K562 (cell line): ENCODE results near the gene FBXO4. TPM values are rescaled to one million over a fixed set of nuclear protein-coding genes. Genes with fewer than 3 reads are reported as not detected.
A peak's percentile ranks its signal among the peaks of the same experiment; 100 is the strongest.

ENCODE experiments used
- ATAC-seq: fragments of 200-7000 bp; cut with Tn5 transposase; 3 replicates; pipeline ENCODE4 v1.9.1; 2020; ENCODE audit warnings: moderate library complexity
- BruUV-seq: library from RNA; stranded (reverse); fragments of 400-500 nt; replicated peaks from 2 replicates; lab custom pipeline; 2021; lab: Mats Ljungman, UMichigan
- CTCF ChIA-PET: fragments of 300-600 bp; formaldehyde crosslinking; extraction: SDS; loops from one replicate; lab custom pipeline; 2021; ENCODE audit warnings: low intra/inter-chr PET ratio; lab: Yijun Ruan, JAX
- POLR2A ChIA-PET: fragments of 300-600, 350-650 bp; sonication (Branson Sonifier 250); formaldehyde crosslinking; extraction: SDS; loops from one replicate; lab custom pipeline; 2021; ENCODE audit warnings: antibody characterized with exemption, inconsistent platforms; lab: Yijun Ruan, JAX
- DNase-seq, 4 experiments: peaks; one replicate each; pipeline versions ENCODE4 v3.0.0 to v3.0.0-alpha.2; 2011 to 2018; ENCODE audit warnings: low spot score in 3 of 4, mixed read lengths in 3 of 4; ENCODE audit errors: extremely low read depth in 1 of 4
- FAIRE-seq: peaks from 2 replicates; lab custom pipeline; 2011; peaks lifted over from hg19 to GRCh38; lab: Jason Lieb, UNC
- H2AFZ ChIP-seq: 2 replicates; pipeline ENCODE4 v1.6.0; 2011; ENCODE audit warnings: low read depth, low read length, control low read depth, inconsistent platforms
- H3K27ac ChIP-seq: fragments of 200-600 bp; 3 replicates; pipeline ENCODE4 v1.8.0; 2011; ENCODE audit warnings: low read depth, mild to moderate bottlenecking, control low read depth, inconsistent platforms, low read length, moderate library complexity, mixed read lengths; ENCODE audit errors: extremely low read depth
- H3K27me3 ChIP-seq, 2 experiments: fragments of 300-600 bp in 1 of 2; 2 replicates in 1 of 2; 3 replicates in 1 of 2; pipeline versions ENCODE4 v1.6.0 to v1.8.0; 2011; ENCODE audit warnings: inconsistent platforms in 2 of 2, low read length in 2 of 2, mild to moderate bottlenecking in 1 of 2, mixed read lengths in 1 of 2, moderate library complexity in 1 of 2; ENCODE audit not compliant: control insufficient read depth in 2 of 2, insufficient read depth in 2 of 2
- H3K36me3 ChIP-seq: fragments of 300-600 bp; 3 replicates; pipeline ENCODE4 v1.8.0; 2011; ENCODE audit warnings: mild to moderate bottlenecking, low read length, inconsistent platforms; ENCODE audit not compliant: control insufficient read depth, insufficient read depth
- H3K4me1 ChIP-seq, 2 experiments: fragments of 200-600 bp in 1 of 2; replicated peaks in 1 of 2; 2 replicates in 1 of 2; 3 replicates in 1 of 2; pipeline versions ENCODE4 v1.5.1 to v1.8.0; 2011; ENCODE audit warnings: inconsistent platforms in 2 of 2, low read length in 2 of 2, mild to moderate bottlenecking in 1 of 2, mixed read lengths in 1 of 2, moderate library complexity in 1 of 2; ENCODE audit not compliant: control insufficient read depth in 2 of 2, insufficient read depth in 2 of 2
- H3K4me2 ChIP-seq: 2 replicates; pipeline ENCODE4 v1.6.1; 2011; ENCODE audit warnings: low read length, control low read depth, inconsistent platforms, mixed read lengths; ENCODE audit not compliant: insufficient read depth
- H3K4me3 ChIP-seq: fragments of 200-600 bp; sonication (generic), shearing (Covaris generic); 2 replicates; pipeline ENCODE4 v1.5.1; 2016; ENCODE audit warnings: control low read depth, inconsistent platforms
- H3K79me2 ChIP-seq: fragments of 200-600 bp; 3 replicates; pipeline ENCODE4 v1.8.0; 2011; ENCODE audit warnings: low read length, inconsistent platforms; ENCODE audit not compliant: control insufficient read depth, insufficient read depth
- H3K9ac ChIP-seq, 2 experiments: 2 replicates each; pipeline versions ENCODE4 v1.6.0 to v1.6.1; 2011; ENCODE audit warnings: low read depth in 2 of 2, low read length in 2 of 2, control low read depth in 1 of 2, inconsistent platforms in 1 of 2, mild to moderate bottlenecking in 1 of 2, mixed read lengths in 1 of 2; ENCODE audit not compliant: insufficient read depth in 1 of 2
- H3K9me1 ChIP-seq: one replicate; pipeline ENCODE4 v1.6.0; 2011; ENCODE audit warnings: inconsistent platforms, mild to moderate bottlenecking, low read length, moderate library complexity; ENCODE audit not compliant: control insufficient read depth, insufficient read depth
- H3K9me3 ChIP-seq: replicated peaks from 2 replicates; pipeline ENCODE4 v1.5.1; 2011; ENCODE audit warnings: low read depth, low read length, inconsistent platforms; ENCODE audit not compliant: control insufficient read depth, insufficient read depth
- H4K20me1 ChIP-seq: replicated peaks from 2 replicates; pipeline ENCODE4 v1.6.1; 2011; ENCODE audit warnings: low read length, inconsistent platforms, mixed read lengths; ENCODE audit not compliant: control insufficient read depth, insufficient read depth
- BRF1 ChIP-seq: IDR thresholded peaks from 3 replicates; pipeline ENCODE4 v1.6.1; 2011; ENCODE audit warnings: borderline replicate concordance, mild to moderate bottlenecking; ENCODE audit not compliant: insufficient read length; ENCODE audit errors: extremely low read depth
- COPS2 ChIP-seq: fragments of 450-650 bp; conservative IDR thresholded peaks from 2 replicates; pipeline ENCODE4 v1.6.1; 2016; ENCODE audit warnings: mild to moderate bottlenecking, moderate library complexity
- GABPA ChIP-seq: fragments of 200-800 bp; sonication (Bioruptor generic); conservative IDR thresholded peaks from 2 replicates; pipeline ENCODE4 v1.6.1; 2016; ENCODE audit warnings: low read depth, missing genetic modification characterization, missing compliant biosample characterization
- KDM4B ChIP-seq, 2 experiments: fragments of 450-650 bp in 1 of 2; sonication (generic) in 1 of 2; IDR thresholded peaks; 2 replicates each; pipeline ENCODE4 v1.6.1; 2016 to 2017; ENCODE audit warnings: borderline replicate concordance in 2 of 2, antibody characterized with exemption in 1 of 2, low read depth in 1 of 2, mild to moderate bottlenecking in 1 of 2
- MAFF ChIP-seq: IDR thresholded peaks from 2 replicates; pipeline ENCODE4 v1.6.1; 2012; ENCODE audit warnings: low read length, improper control_type of control experiment
- MAFG ChIP-seq: fragments of 450-650 bp; conservative IDR thresholded peaks from 2 replicates; pipeline ENCODE4 v1.6.1; 2016; ENCODE audit warnings: missing genetic modification characterization, missing compliant biosample characterization
- PHTF2 ChIP-seq: fragments of 250-450 bp; sonication (Bioruptor Pico); IDR thresholded peaks from 2 replicates; pipeline ENCODE4 v1.5.0; 2021; ENCODE audit warnings: mild to moderate bottlenecking
- POLR2H ChIP-seq: IDR thresholded peaks from 2 replicates; pipeline ENCODE4 v1.6.1; 2016; ENCODE audit warnings: missing genetic modification characterization, low read depth, mild to moderate bottlenecking, control low read depth, missing compliant biosample characterization, moderate library complexity
- RFX7 ChIP-seq: fragments of 250-450 bp; sonication (Bioruptor Pico); IDR thresholded peaks from 2 replicates; pipeline ENCODE4 v1.5.1; 2021; ENCODE audit warnings: mild to moderate bottlenecking
- SOX6 ChIP-seq: fragments of 450-650 bp; IDR thresholded peaks from 2 replicates; pipeline ENCODE4 v1.6.1; 2014; ENCODE audit warnings: mild to moderate bottlenecking
- SREBF1 ChIP-seq: fragments of 150-350 bp; IDR thresholded peaks from 2 replicates; pipeline ENCODE4 v1.6.1; 2014; ENCODE audit warnings: antibody characterized with exemption, low read depth, low read length, borderline replicate concordance
- ZBTB43 ChIP-seq: sonication (generic); formaldehyde crosslinking; IDR thresholded peaks from 2 replicates; pipeline ENCODE4 v1.8.0; 2023; ENCODE audit warnings: mild to moderate bottlenecking, missing genetic modification reagents
- ZKSCAN8 ChIP-seq: fragments of 200-800 bp; sonication (Bioruptor generic); IDR thresholded peaks from 2 replicates; pipeline ENCODE4 v1.6.1; 2016; ENCODE audit warnings: missing genetic modification characterization, missing compliant biosample characterization
- ZNF274 ChIP-seq: IDR thresholded peaks from 2 replicates; pipeline ENCODE4 v1.6.1; 2011; ENCODE audit warnings: low read depth, mild to moderate bottlenecking, low read length, moderate library complexity, borderline replicate concordance
- ZNF316 ChIP-seq: fragments of 450-650 bp; IDR thresholded peaks from 2 replicates; pipeline ENCODE4 v1.6.1; 2016
- ZNF584 ChIP-seq: fragments of 200-800 bp; sonication (Bioruptor generic); IDR thresholded peaks from 2 replicates; pipeline ENCODE4 v1.6.1; 2016; ENCODE audit warnings: low read depth, mild to moderate bottlenecking, missing genetic modification characterization, missing compliant biosample characterization
- WGBS: fragments of 100-300 bp; shearing (Covaris generic); methylation state at CpG from one replicate; pipeline ENCODE4 v1.1.6; 2016; ENCODE audit warnings: low coverage, mixed read lengths; ENCODE audit not compliant: insufficient coverage; ENCODE audit errors: missing lambda C conversion rate; 5-methylcytosine and 5-hydroxymethylcytosine counted together
- in situ Hi-C: fragments of 300-500 bp; cut with MboI; formaldehyde crosslinking; loops from 4 replicates; pipeline ENCODE4 v1.15.0; 2018; ENCODE audit warnings: inconsistent platforms, mixed read lengths
- intact Hi-C: fragments of 100-400 bp; cut with micrococcal nuclease; formaldehyde crosslinking; loops from 2 replicates; pipeline ENCODE4 v1.14.2; 2022
- polyA plus RNA-seq, 8 experiments: library from polyadenylated mRNA; depleted of rRNA in 4 of 8; stranded (reverse) in 5 of 8; unstranded in 3 of 8; fragments of >200 nt; fragmentation: Nextera tagmentation in 2 of 8; fragmentation: Illumina TruSeq in 1 of 8; extraction: Ambion mirVana in 2 of 8; extraction: Trizol in 1 of 8; gene quantifications; 2 replicates each; pipeline versions ENCODE4 v1.2.1 to v1.2.3, GENCODE V29; 2011 to 2014; ENCODE audit warnings: inconsistent platforms in 1 of 8, missing spikeins in 1 of 8
- total RNA-seq, 7 experiments: library from RNA; depleted of rRNA in 6 of 7; stranded (reverse); fragments of >200 nt in 6 of 7; fragmentation: Illumina TruSeq in 2 of 7; extraction: Trizol in 2 of 7; gene quantifications; 2 replicates each; pipeline versions ENCODE4 v1.2.1 to v1.2.3, GENCODE V29; 2011 to 2021; ENCODE audit warnings: low replicate concordance in 1 of 7
- TF ChIP-seq, protein P1 (sequence below): fragments of 250-450 bp; sonication (Bioruptor Pico); IDR thresholded peaks from 2 replicates; pipeline ENCODE4 v1.8.0; 2021; ENCODE audit warnings: moderate library complexity, mild to moderate bottlenecking, inconsistent platforms

Gene FBXO4
- total and polyA plus RNA-seq, 9 of the 15 experiments (the other 6 are each of a cell fraction or from before 2014, with no cell fraction given): 5.9 to 33.4 (median 19.6) TPM

DNA sequence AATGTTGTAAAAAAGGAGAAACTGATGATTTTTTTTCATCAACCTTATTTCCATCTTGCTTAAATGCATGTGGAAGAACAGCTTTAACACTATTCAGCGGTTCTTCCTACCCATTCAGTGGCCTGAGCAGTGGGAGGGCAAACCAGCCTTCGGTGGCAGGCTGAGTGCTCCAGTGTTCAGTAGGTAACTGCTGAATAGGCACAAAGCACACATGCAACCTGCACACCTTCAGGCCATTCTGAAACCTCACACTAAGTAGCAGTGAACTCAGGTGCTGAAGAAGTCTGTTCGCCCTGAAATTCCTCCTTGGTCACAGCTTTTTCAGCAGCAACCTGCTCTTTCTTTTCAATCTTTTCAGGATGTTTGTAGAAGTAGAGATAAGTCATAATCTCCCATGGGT is 26.1 kb downstream of the FBXO4 start:
- H3K4me1 ChIP-seq: no peaks in the 10 kb centered on the region
- DNase-seq: no peak
- intact Hi-C loops (no loop called here), in situ Hi-C loops (no loop called here)
- no peaks in the 10 kb centered on the region for H3K9me1 ChIP-seq
- no peaks in the 10 kb centered on the region for H3K36me3 ChIP-seq
- H3K9me3 ChIP-seq: no peaks in the 10 kb centered on the region
- TF ChIP-seq GABPA (tag) (no peak), MAFG (tag) (0 out of 2 replicates have a peak, but pooled peaks have one; percentile 24), ZNF316 (peak; percentile 27; the same call in 1 of the 2 replicates), MAFF (0 out of 2 replicates have a peak, but pooled peaks have one; percentile 6)
- FAIRE-seq: no peak
- no peaks in the 10 kb centered on the region for H3K27me3 ChIP-seq
- no peaks in the 10 kb centered on the region for H4K20me1 ChIP-seq
- H3K4me2 ChIP-seq: no peak overlapping the region
- no peaks in the 10 kb centered on the region for H3K79me2 ChIP-seq
- WGBS: 0% methylated on average over 3 of the region's 3 CpGs
- POLR2A ChIA-PET: no interaction called here
- H2AFZ ChIP-seq: no peak overlapping the region
- H3K27ac ChIP-seq: no peak overlapping the region
- CTCF ChIA-PET: no interaction called here
- no TSS peak for BruUV-seq
- no peak overlapping the region for H3K4me3 ChIP-seq
- no peak overlapping the region for H3K9ac ChIP-seq
- ATAC-seq: peak; percentile 37; the same call in 2 of the 3 replicates

DNA sequence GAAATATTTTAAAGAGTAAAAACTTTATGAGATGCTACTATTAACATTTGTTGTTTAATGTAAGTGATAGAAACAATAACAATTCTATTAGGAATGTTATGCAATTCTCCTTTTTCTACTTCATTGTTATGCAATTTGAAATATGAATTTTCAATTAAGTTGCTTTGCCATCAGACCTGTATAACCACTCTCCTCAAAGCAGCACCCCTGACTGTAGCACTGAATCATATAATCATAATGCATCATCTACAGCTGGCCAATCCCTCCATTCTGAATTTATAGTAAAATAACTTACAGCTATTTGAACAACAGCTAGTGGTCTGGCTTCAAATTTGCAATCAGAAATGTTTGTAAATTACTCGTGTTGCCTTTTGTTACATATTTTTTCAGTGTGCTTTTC is 29.2 kb downstream of the FBXO4 start:
- no peak overlapping the region for H3K27ac ChIP-seq
- no peaks in the 10 kb centered on the region for H3K9me1 ChIP-seq
- intact Hi-C loops (no loop called here), in situ Hi-C loops (no loop called here)
- 0% methylated on average over 1 of the region's 1 CpG for WGBS
- H4K20me1 ChIP-seq: no peaks in the 10 kb centered on the region
- ATAC-seq (no peak), FAIRE-seq (no peak), DNase-seq (no peak)
- no TSS peak for BruUV-seq
- H3K4me2 ChIP-seq: no peak overlapping the region
- H3K9ac ChIP-seq: no peak overlapping the region
- no peaks in the 10 kb centered on the region for H3K4me1 ChIP-seq
- no peaks in the 10 kb centered on the region for H3K27me3 ChIP-seq
- CTCF ChIA-PET: interaction anchor here (0.6 kb wide), 1 partner anchor 695 kb away, joined by 3 read pairs; no protein-coding TSS in a partner anchor
- no peaks in the 10 kb centered on the region for H3K79me2 ChIP-seq
- POLR2A ChIA-PET: interaction anchor here (1.1 kb wide), 1 partner anchor 428 kb away, joined by 3 read pairs; no protein-coding TSS in a partner anchor
- H3K9me3 ChIP-seq: no peaks in the 10 kb centered on the region
- no peaks in the 10 kb centered on the region for H3K36me3 ChIP-seq
- H2AFZ ChIP-seq: no peak overlapping the region
- H3K4me3 ChIP-seq: no peak overlapping the region
- TF ChIP-seq ZBTB43: no peak
- TF ChIP-seq KDM4B (IDR thresholded peaks at IDR 0.05; ENCODE audit: borderline replicate concordance in 2 of 2, low read depth in 1 of 2): no peak
- no peak for TF ChIP-seq SOX6
- TF ChIP-seq BRF1: no peak
- TF ChIP-seq POLR2H: no peak
- TF ChIP-seq COPS2: no peak
- TF ChIP-seq RFX7 (CRISPR knock-in tag): no peak
- TF ChIP-seq ZNF274: no peak
- no peak for TF ChIP-seq SREBF1
- TF ChIP-seq, protein P1, sequence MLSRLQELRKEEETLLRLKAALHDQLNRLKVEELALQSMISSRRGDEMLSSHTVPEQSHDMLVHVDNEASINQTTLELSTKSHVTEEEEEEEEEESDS: no peak
- no peak for TF ChIP-seq ZKSCAN8
- no peak for TF ChIP-seq ZNF584 (CRISPR knock-in tag)
- no peak for TF ChIP-seq PHTF2
